Measurements from ENCODE around the gene PTPN7. TPM values are rescaled to one million over a fixed set of nuclear protein-coding genes. Genes with fewer than 3 reads are reported as not detected.
A peak's percentile ranks its signal among the peaks of the same experiment; 100 is the strongest.

PTPN7 gene
- polyA plus RNA-seq, 1 donor (not counting 4 experiments of a cell fraction or from before 2014, with no cell fraction given) = 0.10 TPM

- no peak overlapping the region for H3K4me3 ChIP-seq (ENCODE audit: control insufficient read depth in 2 of 3, extremely low read depth in 1 of 3, insufficient read depth in 2 of 3, low read depth in 1 of 3, low read length in 3 of 3)
- no peak overlapping the region for H3K9ac ChIP-seq (ENCODE audit: control insufficient read depth, extremely low read depth, insufficient read depth, low read length)
- H2AFZ ChIP-seq (ENCODE audit: control insufficient read depth, low read length) = no peak overlapping the region
- no peak for FAIRE-seq
- H3K27ac ChIP-seq (ENCODE audit: control insufficient read depth, insufficient read depth, low read length) = no peak overlapping the region
- H3K4me2 ChIP-seq (ENCODE audit: control insufficient read depth, extremely low read depth, insufficient read depth, low read depth, low read length) = no peak overlapping the region
- no peaks in the 10 kb centered on the region for H3K9me3 ChIP-seq (ENCODE audit: control insufficient read depth, low read depth, low read length)
- H4K20me1 ChIP-seq (ENCODE audit: control insufficient read depth, extremely low read depth, insufficient read depth, low read length) = no peaks in the 10 kb centered on the region
- peaks cover 29% of the 10 kb centered on the region for H3K27me3 ChIP-seq (ENCODE audit: control insufficient read depth, extremely low read depth, insufficient read depth, low read length)
- no peaks in the 10 kb centered on the region for H3K4me1 ChIP-seq (ENCODE audit: control insufficient read depth, extremely low read depth, insufficient read depth, low read length)
- H3K36me3 ChIP-seq (ENCODE audit: control insufficient read depth in 2 of 2, extremely low read depth in 1 of 2, insufficient read depth in 2 of 2, low read length in 2 of 2) = no peaks in the 10 kb centered on the region
- DNase-seq (ENCODE audit: low read depth, low spot score) = no peak
- TF ChIP-seq, protein P1, sequence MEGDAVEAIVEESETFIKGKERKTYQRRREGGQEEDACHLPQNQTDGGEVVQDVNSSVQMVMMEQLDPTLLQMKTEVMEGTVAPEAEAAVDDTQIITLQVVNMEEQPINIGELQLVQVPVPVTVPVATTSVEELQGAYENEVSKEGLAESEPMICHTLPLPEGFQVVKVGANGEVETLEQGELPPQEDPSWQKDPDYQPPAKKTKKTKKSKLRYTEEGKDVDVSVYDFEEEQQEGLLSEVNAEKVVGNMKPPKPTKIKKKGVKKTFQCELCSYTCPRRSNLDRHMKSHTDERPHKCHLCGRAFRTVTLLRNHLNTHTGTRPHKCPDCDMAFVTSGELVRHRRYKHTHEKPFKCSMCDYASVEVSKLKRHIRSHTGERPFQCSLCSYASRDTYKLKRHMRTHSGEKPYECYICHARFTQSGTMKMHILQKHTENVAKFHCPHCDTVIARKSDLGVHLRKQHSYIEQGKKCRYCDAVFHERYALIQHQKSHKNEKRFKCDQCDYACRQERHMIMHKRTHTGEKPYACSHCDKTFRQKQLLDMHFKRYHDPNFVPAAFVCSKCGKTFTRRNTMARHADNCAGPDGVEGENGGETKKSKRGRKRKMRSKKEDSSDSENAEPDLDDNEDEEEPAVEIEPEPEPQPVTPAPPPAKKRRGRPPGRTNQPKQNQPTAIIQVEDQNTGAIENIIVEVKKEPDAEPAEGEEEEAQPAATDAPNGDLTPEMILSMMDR (optimal IDR thresholded peaks at IDR 0.05 in 1 of 3, IDR thresholded peaks at IDR 0.05 in 1 of 3, conservative IDR thresholded peaks at IDR 0.05 in 1 of 3; ENCODE audit: extremely low read depth in 1 of 3, insufficient read depth in 2 of 3, low read length in 3 of 3) = no peak
- no peak for TF ChIP-seq EZH2 (IDR thresholded peaks at IDR 0.05; ENCODE audit: low read length)
- H3K9me1 ChIP-seq (ENCODE audit: control insufficient read depth, extremely low read depth, insufficient read depth, low read length) = no peaks in the 10 kb centered on the region
- no peaks in the 10 kb centered on the region for H3K79me2 ChIP-seq (ENCODE audit: control insufficient read depth, insufficient read depth, low read length)
- dilution Hi-C loops (cut with MboI; ENCODE audit: extremely low pct_ligation_motif_present, low sequenced_read_pairs) = no loop called here
These were observed 25.9 kb upstream of the PTPN7 start for GRCh38 chr1:202186327-202186726.

GRCh38 chr1:202184750-202185460, 24.5 kb upstream of the PTPN7 start:
- FAIRE-seq = peak; percentile 73
- no peak overlapping the region for H3K9ac ChIP-seq (ENCODE audit: control insufficient read depth, extremely low read depth, insufficient read depth, low read length)
- no peaks in the 10 kb centered on the region for H3K9me1 ChIP-seq (ENCODE audit: control insufficient read depth, extremely low read depth, insufficient read depth, low read length)
- H2AFZ ChIP-seq (ENCODE audit: control insufficient read depth, low read length) = peak overlapping the region; percentile 38
- H3K9me3 ChIP-seq (ENCODE audit: control insufficient read depth, low read depth, low read length) = no peaks in the 10 kb centered on the region
- no peaks in the 10 kb centered on the region for H3K4me1 ChIP-seq (ENCODE audit: control insufficient read depth, extremely low read depth, insufficient read depth, low read length)
- H3K36me3 ChIP-seq (ENCODE audit: control insufficient read depth in 2 of 2, extremely low read depth in 1 of 2, insufficient read depth in 2 of 2, low read length in 2 of 2) = no peaks in the 10 kb centered on the region
- no peak for TF ChIP-seq EZH2 (IDR thresholded peaks at IDR 0.05; ENCODE audit: low read length)
- TF ChIP-seq, protein P1 (optimal IDR thresholded peaks at IDR 0.05 in 1 of 3, IDR thresholded peaks at IDR 0.05 in 1 of 3, conservative IDR thresholded peaks at IDR 0.05 in 1 of 3; ENCODE audit: extremely low read depth in 1 of 3, insufficient read depth in 2 of 3, low read length in 3 of 3) = peak; percentile 81 to 96 (median 92)
- H3K79me2 ChIP-seq (ENCODE audit: control insufficient read depth, insufficient read depth, low read length) = no peaks in the 10 kb centered on the region
- dilution Hi-C loops (cut with MboI; ENCODE audit: extremely low pct_ligation_motif_present, low sequenced_read_pairs) = no loop called here
- H3K4me3 ChIP-seq (ENCODE audit: control insufficient read depth in 2 of 3, extremely low read depth in 1 of 3, insufficient read depth in 2 of 3, low read depth in 1 of 3, low read length in 3 of 3) = no peak overlapping the region
- H3K27ac ChIP-seq (ENCODE audit: control insufficient read depth, insufficient read depth, low read length) = no peak overlapping the region
- H3K4me2 ChIP-seq (ENCODE audit: control insufficient read depth, extremely low read depth, insufficient read depth, low read depth, low read length) = peak overlapping the region; percentile 4
- H3K27me3 ChIP-seq (ENCODE audit: control insufficient read depth, extremely low read depth, insufficient read depth, low read length) = peaks cover 36% of the 10 kb centered on the region
- no peaks in the 10 kb centered on the region for H4K20me1 ChIP-seq (ENCODE audit: control insufficient read depth, extremely low read depth, insufficient read depth, low read length)
- DNase-seq (ENCODE audit: low read depth, low spot score) = peak; percentile 55
